Keratinocyte (primary cell): ENCODE results near the gene TNFRSF14. TPM values are rescaled to one million over a fixed set of nuclear protein-coding genes. Genes with fewer than 3 reads are reported as not detected.

Source experiments
- DNase-seq: peaks from one replicate; pipeline ENCODE4 v3.0.0-alpha.2; 2011; ENCODE audit warnings: low read depth, missing footprints, low spot score
- FAIRE-seq: peaks from 2 replicates; lab custom pipeline; 2011; peaks lifted over from hg19 to GRCh38; lab: Jason Lieb, UNC
- H2AFZ ChIP-seq: 2 replicates; pipeline ENCODE4 v1.6.0; 2012; ENCODE audit warnings: low read length, control low read depth, inconsistent platforms; ENCODE audit not compliant: control insufficient read depth
- H3K27ac ChIP-seq: 2 replicates; pipeline ENCODE4 v1.5.1; 2011; ENCODE audit warnings: low read length; ENCODE audit not compliant: control insufficient read depth, insufficient read depth
- H3K27me3 ChIP-seq: 3 replicates; pipeline ENCODE4 v1.6.0; 2011; ENCODE audit warnings: low read length; ENCODE audit not compliant: control insufficient read depth, insufficient read depth; ENCODE audit errors: extremely low read depth
- H3K36me3 ChIP-seq, 2 experiments: 2 replicates in 1 of 2; 3 replicates in 1 of 2; pipeline ENCODE4 v1.5.1; 2011; ENCODE audit warnings: low read length in 2 of 2, mild to moderate bottlenecking in 1 of 2; ENCODE audit not compliant: control insufficient read depth in 2 of 2, insufficient read depth in 2 of 2; ENCODE audit errors: extremely low read depth in 1 of 2
- H3K4me1 ChIP-seq: 3 replicates; pipeline ENCODE4 v1.5.1; 2011; ENCODE audit warnings: low read length; ENCODE audit not compliant: control insufficient read depth, insufficient read depth; ENCODE audit errors: extremely low read depth
- H3K4me2 ChIP-seq: 3 replicates; pipeline ENCODE4 v1.6.0; 2011; ENCODE audit warnings: low read depth, low read length; ENCODE audit not compliant: control insufficient read depth, insufficient read depth; ENCODE audit errors: extremely low read depth
- H3K4me3 ChIP-seq, 3 experiments: fragments of 200-600 bp in 1 of 3; sonication (generic) in 1 of 3; 2 replicates in 2 of 3; 3 replicates in 1 of 3; pipeline ENCODE4 v1.5.1; 2011 to 2016; ENCODE audit warnings: low read length in 3 of 3, mild to moderate bottlenecking in 3 of 3, control low read depth in 2 of 3, inconsistent platforms in 1 of 3, low read depth in 1 of 3, mixed read lengths in 1 of 3, mixed run types in 1 of 3, moderate library complexity in 1 of 3; ENCODE audit not compliant: control insufficient read depth in 2 of 3, insufficient read depth in 2 of 3; ENCODE audit errors: extremely low read depth in 1 of 3
- H3K79me2 ChIP-seq: 2 replicates; pipeline ENCODE4 v1.6.0; 2012; ENCODE audit warnings: low read length; ENCODE audit not compliant: control insufficient read depth, insufficient read depth
- H3K9ac ChIP-seq: 3 replicates; pipeline ENCODE4 v1.6.0; 2011; ENCODE audit warnings: low read length; ENCODE audit not compliant: control insufficient read depth, insufficient read depth; ENCODE audit errors: extremely low read depth
- H3K9me1 ChIP-seq: 3 replicates; pipeline ENCODE4 v1.6.0; 2011; ENCODE audit warnings: low read length; ENCODE audit not compliant: control insufficient read depth, insufficient read depth; ENCODE audit errors: extremely low read depth
- H3K9me3 ChIP-seq: 2 replicates; pipeline ENCODE4 v1.5.1; 2012; ENCODE audit warnings: low read depth, low read length; ENCODE audit not compliant: control insufficient read depth
- H4K20me1 ChIP-seq: 3 replicates; pipeline ENCODE4 v1.6.0; 2011; ENCODE audit warnings: low read length; ENCODE audit not compliant: control insufficient read depth, insufficient read depth; ENCODE audit errors: extremely low read depth
- CTCF ChIP-seq, 3 experiments: IDR thresholded peaks in 1 of 3; conservative IDR thresholded peaks in 1 of 3; optimal IDR thresholded peaks in 1 of 3; 2 replicates in 2 of 3; 3 replicates in 1 of 3; pipeline versions ENCODE3 to v1.5.1; 2011; ENCODE audit warnings: low read length in 3 of 3, mild to moderate bottlenecking in 3 of 3, moderate library complexity in 2 of 3, control low read depth in 1 of 3, inconsistent platforms in 1 of 3; ENCODE audit not compliant: insufficient read depth in 2 of 3; ENCODE audit errors: extremely low read depth in 1 of 3
- EZH2 ChIP-seq: IDR thresholded peaks from one replicate; pipeline ENCODE4 v1.6.1; 2012; ENCODE audit warnings: inconsistent platforms, mild to moderate bottlenecking, low read length, moderate library complexity
- dilution Hi-C: fragments of 300-500 bp; cut with MboI; formaldehyde crosslinking; loops from one replicate; pipeline ENCODE4 v1.7.0; 2020; ENCODE audit warnings: low sequenced_read_pairs; ENCODE audit not compliant: extremely low pct_ligation_motif_present
- polyA plus RNA-seq, 5 experiments: library from polyadenylated mRNA; depleted of rRNA in 3 of 5; stranded (reverse) in 3 of 5; stranded (forward) in 1 of 5; unstranded in 1 of 5; fragments of >200 nt; gene quantifications; 1 replicate in 1 of 5; 2 replicates in 3 of 5; 3 replicates in 1 of 5; pipeline versions ENCODE4 v1.2.1 to v1.2.3, GENCODE V29; 2011 to 2012; ENCODE audit warnings: missing spikeins in 2 of 5, low read depth in 1 of 5, low replicate concordance in 1 of 5

The TNFRSF14 gene
- polyA plus RNA-seq, 1 donor (not counting 4 experiments of a cell fraction or from before 2014, with no cell fraction given): 5.2 TPM

- Histone ChIP-seq H3K79me2 (no peaks in the 10 kb centered on the region), H3K9me3 (no peaks in the 10 kb centered on the region), H3K9me1 (no peaks in the 10 kb centered on the region), H3K4me3 (no peak overlapping the region), H4K20me1 (no peaks in the 10 kb centered on the region), H3K27ac (no peak overlapping the region), H3K4me1 (peaks cover 8% of the 10 kb centered on the region), H3K36me3 (no peaks in the 10 kb centered on the region), H2AFZ (no peak overlapping the region), H3K4me2 (no peak overlapping the region), H3K9ac (no peak overlapping the region), H3K27me3 (no peaks in the 10 kb centered on the region)
- no peak for TF ChIP-seq CTCF (optimal IDR thresholded peaks at IDR 0.05 in 1 of 3, IDR thresholded peaks at IDR 0.05 in 1 of 3, conservative IDR thresholded peaks at IDR 0.05 in 1 of 3; ENCODE audit: extremely low read depth in 1 of 3, insufficient read depth in 2 of 3, low read length in 3 of 3)
- TF ChIP-seq EZH2: no peak
- DNase-seq (no peak), FAIRE-seq (no peak)
- dilution Hi-C loops: no loop called here
Observed at GRCh38 chr1:2588661-2589430, 32.7 kb downstream of the TNFRSF14 start.

DNA sequence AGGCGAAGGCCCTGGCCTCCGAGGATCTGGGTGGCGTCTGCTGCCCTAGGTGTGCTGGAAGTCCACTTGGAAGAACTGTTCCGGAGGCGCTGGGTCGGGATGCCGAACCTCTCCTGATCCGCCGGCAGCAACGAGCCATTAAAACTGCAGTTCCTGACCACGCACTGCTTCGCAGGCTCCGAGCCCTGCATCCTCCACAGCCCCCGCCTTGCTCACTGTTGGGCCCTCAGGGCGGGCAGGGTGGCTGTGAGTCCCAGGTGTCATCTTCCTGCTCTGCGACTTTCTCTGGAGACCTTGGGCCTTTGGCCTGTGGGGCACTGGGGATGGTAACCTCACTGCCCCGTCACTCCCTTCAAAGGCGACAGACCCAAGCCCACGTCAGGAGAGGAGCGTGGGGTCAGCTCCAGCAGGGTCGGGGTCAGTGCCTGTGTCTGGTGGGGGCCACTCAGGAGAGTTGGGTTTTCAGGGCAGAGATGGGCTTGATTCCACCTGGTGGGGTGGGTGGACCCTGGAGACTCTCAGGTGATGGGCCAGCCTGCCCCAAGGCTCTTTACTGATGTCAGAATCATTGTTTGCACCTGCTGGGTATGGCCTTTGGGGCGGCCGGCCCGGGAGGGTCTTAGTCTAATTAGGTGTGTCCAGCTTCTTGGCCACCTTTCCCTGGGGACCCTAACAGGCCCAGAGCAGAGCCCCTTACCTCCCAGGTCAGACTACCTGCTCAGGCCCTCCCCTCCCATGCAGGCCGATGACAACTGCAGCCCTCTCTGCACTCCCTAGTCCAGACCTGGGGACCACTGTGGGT, 33.5 kb downstream of the TNFRSF14 start:
- Histone ChIP-seq H3K27me3 (no peaks in the 10 kb centered on the region), H3K79me2 (no peaks in the 10 kb centered on the region), H3K9ac (no peak overlapping the region), H3K36me3 (no peaks in the 10 kb centered on the region), H3K4me2 (no peak overlapping the region), H3K9me3 (no peaks in the 10 kb centered on the region), H3K4me1 (peaks cover 8% of the 10 kb centered on the region), H2AFZ (no peak overlapping the region), H3K4me3 (no peak overlapping the region), H4K20me1 (no peaks in the 10 kb centered on the region), H3K9me1 (no peaks in the 10 kb centered on the region), H3K27ac (no peak overlapping the region)
- DNase-seq (no peak), FAIRE-seq (no peak)
- dilution Hi-C loops: no loop called here
- TF ChIP-seq EZH2 (no peak), CTCF (optimal IDR thresholded peaks at IDR 0.05 in 1 of 3, IDR thresholded peaks at IDR 0.05 in 1 of 3, conservative IDR thresholded peaks at IDR 0.05 in 1 of 3; ENCODE audit: extremely low read depth in 1 of 3, insufficient read depth in 2 of 3, low read length in 3 of 3) (no peak)
